ENCODE results near the gene GRIK4. TPM values are rescaled to one million over a fixed set of nuclear protein-coding genes. Genes with fewer than 3 reads are reported as not detected.

GRIK4 gene
- total RNA-seq, 3 donors from 2014 or later, result 0.05 to 0.30 (median 0.11) TPM

DNA sequence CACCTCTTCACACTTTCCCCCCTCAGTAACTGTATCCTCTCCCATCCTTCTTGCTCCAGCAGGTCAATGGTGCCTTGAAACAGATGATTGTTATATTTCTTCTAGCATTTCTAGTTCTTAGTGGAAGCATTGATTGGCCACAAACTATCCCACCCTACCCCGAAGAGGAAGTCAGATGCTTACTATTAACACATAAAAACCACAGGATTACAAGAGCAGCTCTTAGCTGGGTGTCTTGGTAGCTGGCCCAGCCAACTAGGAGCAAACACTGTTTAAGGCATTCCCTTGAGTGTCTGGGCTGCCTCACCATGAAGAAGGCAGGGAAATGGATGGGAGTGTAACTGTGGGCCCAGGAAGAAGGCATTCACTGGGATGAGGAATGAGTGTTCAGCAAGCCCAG is 176.6 kb downstream of the GRIK4 start:
- no peaks in the 10 kb centered on the region for H3K36me3 Mint-ChIP-seq (ENCODE audit: insufficient read depth)
- no peak for DNase-seq
- no peak overlapping the region for H3K4me3 Mint-ChIP-seq
- no peaks in the 10 kb centered on the region for H3K4me1 Mint-ChIP-seq (ENCODE audit: low read depth)
- H3K27me3 Mint-ChIP-seq (ENCODE audit: low read depth), result peaks cover 39% of the 10 kb centered on the region
- no peaks in the 10 kb centered on the region for H3K9me3 Mint-ChIP-seq
- no peak for ATAC-seq

- DNase-seq (no peak), ATAC-seq (no peak)
- Mint-ChIP-seq H3K9me3 (no peaks in the 10 kb centered on the region), H3K4me3 (no peak overlapping the region), H3K36me3 (ENCODE audit: insufficient read depth) (no peaks in the 10 kb centered on the region), H3K27me3 (ENCODE audit: low read depth) (peaks cover 35% of the 10 kb centered on the region), H3K4me1 (ENCODE audit: low read depth) (no peaks in the 10 kb centered on the region)
These were observed 178.2 kb downstream of the GRIK4 start for GRCh38 chr11:120689596-120690275.

DNA sequence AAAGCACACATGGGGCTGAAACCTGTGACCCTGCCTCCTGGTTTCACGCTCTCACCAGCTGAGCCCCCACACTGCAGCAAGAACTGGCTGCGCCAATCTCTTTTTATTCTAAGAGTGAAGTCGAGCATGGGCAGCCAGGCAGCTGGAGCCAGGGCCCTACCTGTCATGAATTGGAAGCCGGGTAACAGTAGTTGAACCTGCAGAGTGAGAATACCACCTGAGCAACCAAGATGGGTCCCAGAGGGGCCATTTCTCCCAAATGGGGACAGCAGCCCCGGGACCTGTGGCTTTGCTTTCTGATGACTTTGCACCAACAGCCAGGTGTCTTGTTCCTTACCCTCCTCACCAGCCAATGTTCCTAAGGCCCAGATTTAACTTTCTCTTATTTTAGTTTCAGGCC is 178.9 kb downstream of the GRIK4 start:
- H3K4me3 Mint-ChIP-seq, result no peak overlapping the region
- no peaks in the 10 kb centered on the region for H3K9me3 Mint-ChIP-seq
- DNase-seq (no peak), ATAC-seq (no peak)
- peaks cover 35% of the 10 kb centered on the region for H3K27me3 Mint-ChIP-seq (ENCODE audit: low read depth)
- no peaks in the 10 kb centered on the region for H3K36me3 Mint-ChIP-seq (ENCODE audit: insufficient read depth)
- H3K4me1 Mint-ChIP-seq (ENCODE audit: low read depth), result no peaks in the 10 kb centered on the region

GRCh38 chr11:120694726-120695125 is 183.2 kb downstream of the GRIK4 start:
- Mint-ChIP-seq H3K4me3 (no peak overlapping the region), H3K9me3 (no peaks in the 10 kb centered on the region), H3K27me3 (ENCODE audit: low read depth) (peaks cover 22% of the 10 kb centered on the region), H3K4me1 (ENCODE audit: low read depth) (no peaks in the 10 kb centered on the region), H3K36me3 (ENCODE audit: insufficient read depth) (no peaks in the 10 kb centered on the region)
- DNase-seq, result no peak
- no peak for ATAC-seq

- DNase-seq (no peak), ATAC-seq (no peak)
- no peak overlapping the region for H3K4me3 Mint-ChIP-seq
- H3K27me3 Mint-ChIP-seq (ENCODE audit: low read depth), result peaks cover 19% of the 10 kb centered on the region
- no peaks in the 10 kb centered on the region for H3K36me3 Mint-ChIP-seq (ENCODE audit: insufficient read depth)
- H3K4me1 Mint-ChIP-seq (ENCODE audit: low read depth), result no peaks in the 10 kb centered on the region
- no peaks in the 10 kb centered on the region for H3K9me3 Mint-ChIP-seq
These were observed 183.9 kb downstream of the GRIK4 start for GRCh38 chr11:120695426-120695825.

- Mint-ChIP-seq H3K4me3 (no peak overlapping the region), H3K4me1 (ENCODE audit: low read depth) (no peaks in the 10 kb centered on the region), H3K36me3 (ENCODE audit: insufficient read depth) (no peaks in the 10 kb centered on the region), H3K9me3 (no peaks in the 10 kb centered on the region), H3K27me3 (ENCODE audit: low read depth) (peaks cover 14% of the 10 kb centered on the region)
- DNase-seq, result no peak
- no peak for ATAC-seq
These were observed 184.4 kb downstream of the GRIK4 start for GRCh38 chr11:120695939-120696338.

GRCh38 chr11:120696597-120697218 is 185.2 kb downstream of the GRIK4 start:
- no peaks in the 10 kb centered on the region for H3K9me3 Mint-ChIP-seq
- no peak for DNase-seq
- H3K4me1 Mint-ChIP-seq (ENCODE audit: low read depth), result no peaks in the 10 kb centered on the region
- H3K36me3 Mint-ChIP-seq (ENCODE audit: insufficient read depth), result no peaks in the 10 kb centered on the region
- peaks cover 10% of the 10 kb centered on the region for H3K27me3 Mint-ChIP-seq (ENCODE audit: low read depth)
- ATAC-seq, result no peak
- no peak overlapping the region for H3K4me3 Mint-ChIP-seq

GRCh38 chr11:120698918-120699317 is 187.4 kb downstream of the GRIK4 start:
- H3K27me3 Mint-ChIP-seq (ENCODE audit: low read depth), result peaks cover 2% of the 10 kb centered on the region
- H3K36me3 Mint-ChIP-seq (ENCODE audit: insufficient read depth), result no peaks in the 10 kb centered on the region

DNA sequence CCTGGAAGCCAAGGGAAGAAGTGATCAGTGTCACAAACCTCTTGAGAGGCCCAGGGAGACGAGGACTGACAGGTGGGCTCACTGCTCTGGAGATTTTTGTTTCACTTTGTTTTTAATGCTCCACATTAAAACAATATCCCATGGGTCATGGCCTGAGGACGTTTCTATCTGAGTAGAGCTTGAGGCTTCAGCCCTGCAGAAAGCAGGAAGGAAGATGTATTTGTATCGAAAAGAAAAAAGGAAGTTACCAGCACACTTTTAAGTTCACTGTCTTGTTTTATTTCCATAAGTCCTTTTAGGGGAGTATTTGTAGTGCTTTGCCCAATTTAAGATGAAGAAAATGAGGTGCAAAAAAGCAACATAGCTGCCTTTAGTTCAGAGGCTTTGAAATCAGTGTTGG is 191.1 kb downstream of the GRIK4 start:
- Mint-ChIP-seq H3K4me3 (no peak overlapping the region), H3K36me3 (ENCODE audit: insufficient read depth) (no peaks in the 10 kb centered on the region), H3K4me1 (ENCODE audit: low read depth) (no peaks in the 10 kb centered on the region), H3K27me3 (ENCODE audit: low read depth) (peaks cover 6% of the 10 kb centered on the region), H3K9me3 (peaks cover 11% of the 10 kb centered on the region)
- DNase-seq (no peak), ATAC-seq (no peak)

More at GRCh38 chr11:120698918-120699317, 187.4 kb downstream of the GRIK4 start:
- no peak for ATAC-seq
- H3K4me1 Mint-ChIP-seq (ENCODE audit: low read depth), result no peaks in the 10 kb centered on the region
- no peaks in the 10 kb centered on the region for H3K9me3 Mint-ChIP-seq
- DNase-seq, result no peak
- no peak overlapping the region for H3K4me3 Mint-ChIP-seq

DNA sequence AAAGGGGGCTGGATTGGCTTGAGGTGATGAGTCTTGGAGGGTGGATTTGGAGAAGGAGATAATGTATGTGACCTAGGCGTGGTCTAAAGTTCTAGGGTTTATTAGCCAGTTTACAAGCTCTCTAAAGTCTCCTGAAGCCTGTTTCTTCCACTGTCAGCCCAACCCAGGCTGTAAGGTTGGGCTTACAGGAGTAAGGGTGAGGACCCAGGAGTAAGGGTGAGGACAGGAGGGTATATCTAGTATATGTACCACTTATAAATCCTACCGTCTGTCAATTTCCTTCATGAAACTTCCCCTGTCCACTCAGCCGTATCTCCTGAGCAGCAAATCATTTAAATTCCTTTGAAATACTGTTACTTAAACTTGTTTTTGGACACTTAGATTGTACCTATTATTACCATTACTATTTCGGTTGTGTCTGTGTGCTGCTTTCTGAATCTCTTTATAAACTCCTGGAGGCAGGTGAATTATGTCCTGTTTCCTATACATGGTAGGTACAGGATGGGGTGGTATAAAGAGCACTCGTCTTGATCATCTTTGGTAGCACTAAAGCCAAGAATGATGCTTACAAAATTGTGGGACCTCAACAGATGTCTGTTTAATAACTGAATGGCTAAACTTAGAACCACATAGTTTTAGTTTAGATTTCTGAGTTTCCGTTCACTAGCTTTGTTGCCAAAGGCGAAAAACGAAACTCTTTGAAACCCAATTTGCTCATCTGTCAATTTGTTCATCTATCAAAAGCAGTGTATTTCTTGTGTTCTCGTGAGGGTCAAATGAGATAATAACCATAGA is 192.0 kb downstream of the GRIK4 start:
- Mint-ChIP-seq H3K9me3 (peaks cover 19% of the 10 kb centered on the region), H3K4me1 (ENCODE audit: low read depth) (no peaks in the 10 kb centered on the region), H3K36me3 (ENCODE audit: insufficient read depth) (no peaks in the 10 kb centered on the region), H3K4me3 (no peak overlapping the region), H3K27me3 (ENCODE audit: low read depth) (peaks cover 6% of the 10 kb centered on the region)
- no peak for DNase-seq
- ATAC-seq, result no peak

GRCh38 chr11:120704256-120704750 is 192.8 kb downstream of the GRIK4 start:
- H3K27me3 Mint-ChIP-seq (ENCODE audit: low read depth), result peaks cover 6% of the 10 kb centered on the region
- H3K4me3 Mint-ChIP-seq, result no peak overlapping the region
- no peaks in the 10 kb centered on the region for H3K4me1 Mint-ChIP-seq (ENCODE audit: low read depth)
- no peak for DNase-seq
- H3K9me3 Mint-ChIP-seq, result peaks cover 19% of the 10 kb centered on the region
- H3K36me3 Mint-ChIP-seq (ENCODE audit: insufficient read depth), result no peaks in the 10 kb centered on the region
- ATAC-seq, result no peak

GRCh38 chr11:120706257-120706656 is 194.7 kb downstream of the GRIK4 start:
- ATAC-seq, result no peak

DNA sequence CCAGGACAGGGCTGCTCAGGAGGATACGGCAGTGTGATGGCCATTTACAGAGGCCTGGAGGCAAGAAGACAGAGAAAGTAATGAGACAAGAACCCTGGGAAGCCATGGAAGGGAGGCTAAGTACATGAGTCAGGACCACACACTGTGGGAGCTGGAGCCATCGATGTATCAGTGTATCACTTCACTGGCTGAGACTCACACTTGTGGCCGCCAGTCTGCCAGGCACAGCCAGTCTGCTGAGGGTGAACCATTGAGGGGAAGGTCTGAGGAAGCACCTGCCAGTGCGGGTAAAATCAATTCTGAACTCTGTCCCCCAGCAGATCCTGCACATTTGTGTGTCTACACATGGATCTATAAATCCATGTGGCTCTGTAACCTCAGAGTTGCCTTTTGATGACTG is 195.6 kb downstream of the GRIK4 start:
- Mint-ChIP-seq H3K9me3 (peaks cover 19% of the 10 kb centered on the region), H3K4me1 (ENCODE audit: low read depth) (no peaks in the 10 kb centered on the region), H3K36me3 (ENCODE audit: insufficient read depth) (no peaks in the 10 kb centered on the region), H3K27me3 (ENCODE audit: low read depth) (peaks cover 13% of the 10 kb centered on the region), H3K4me3 (no peak overlapping the region)
- no peak for DNase-seq
- no peak for ATAC-seq

More at GRCh38 chr11:120706257-120706656, 194.7 kb downstream of the GRIK4 start:
- H3K4me1 Mint-ChIP-seq (ENCODE audit: low read depth), result no peaks in the 10 kb centered on the region
- no peaks in the 10 kb centered on the region for H3K36me3 Mint-ChIP-seq (ENCODE audit: insufficient read depth)
- no peak overlapping the region for H3K4me3 Mint-ChIP-seq
- no peak for DNase-seq
- H3K9me3 Mint-ChIP-seq, result peaks cover 19% of the 10 kb centered on the region
- peaks cover 9% of the 10 kb centered on the region for H3K27me3 Mint-ChIP-seq (ENCODE audit: low read depth)

GRCh38 chr11:120707663-120708062 is 196.1 kb downstream of the GRIK4 start:
- H3K36me3 Mint-ChIP-seq (ENCODE audit: insufficient read depth), result no peaks in the 10 kb centered on the region
- no peak for DNase-seq
- no peak for ATAC-seq
- H3K4me1 Mint-ChIP-seq (ENCODE audit: low read depth), result no peaks in the 10 kb centered on the region
- no peak overlapping the region for H3K4me3 Mint-ChIP-seq
- H3K9me3 Mint-ChIP-seq, result peaks cover 19% of the 10 kb centered on the region
- H3K27me3 Mint-ChIP-seq (ENCODE audit: low read depth), result peaks cover 13% of the 10 kb centered on the region
